ENCODE data around the gene FBXO24. TPM values are rescaled to one million over a fixed set of nuclear protein-coding genes. Genes with fewer than 3 reads are reported as not detected.

FBXO24 gene
- total RNA-seq, 1 donor from 2014 or later = 0.49 TPM

- Mint-ChIP-seq H3K36me3 (ENCODE audit: unreplicated experiment) (no peaks in the 10 kb centered on the region), H3K9me3 (ENCODE audit: unreplicated experiment) (peaks cover 2% of the 10 kb centered on the region), H3K27me3 (ENCODE audit: unreplicated experiment) (peaks cover 4% of the 10 kb centered on the region), H3K4me1 (ENCODE audit: low read depth, unreplicated experiment) (peaks cover 3% of the 10 kb centered on the region), H3K4me3 (ENCODE audit: unreplicated experiment) (peak overlapping the region; percentile 25), H3K27ac (ENCODE audit: unreplicated experiment) (no peak overlapping the region)
- no peak for TF ChIP-seq CTCF (IDR thresholded peaks at IDR 0.05; ENCODE audit: partially characterized antibody, unreplicated experiment)
- DNase-seq = no peak
These were observed 55.9 kb downstream of the FBXO24 start for GRCh38 chr7:100641860-100642533.

- no peak for DNase-seq
- H3K27ac Mint-ChIP-seq (ENCODE audit: unreplicated experiment) = no peak overlapping the region
- TF ChIP-seq CTCF (IDR thresholded peaks at IDR 0.05; ENCODE audit: partially characterized antibody, unreplicated experiment) = no peak
- no peaks in the 10 kb centered on the region for H3K36me3 Mint-ChIP-seq (ENCODE audit: unreplicated experiment)
- H3K4me1 Mint-ChIP-seq (ENCODE audit: low read depth, unreplicated experiment) = peaks cover 3% of the 10 kb centered on the region
- peaks cover 2% of the 10 kb centered on the region for H3K9me3 Mint-ChIP-seq (ENCODE audit: unreplicated experiment)
- H3K27me3 Mint-ChIP-seq (ENCODE audit: unreplicated experiment) = peaks cover 4% of the 10 kb centered on the region
- H3K4me3 Mint-ChIP-seq (ENCODE audit: unreplicated experiment) = no peak overlapping the region
These were observed 56.4 kb downstream of the FBXO24 start for GRCh38 chr7:100642534-100642907.

- H3K27ac Mint-ChIP-seq (ENCODE audit: unreplicated experiment) = peak overlapping the region; percentile 21
These were observed 63.9 kb downstream of the FBXO24 start for GRCh38 chr7:100649826-100650565.

More at GRCh38 chr7:100649826-100650565, 63.9 kb downstream of the FBXO24 start:
- Mint-ChIP-seq H3K9me3 (ENCODE audit: unreplicated experiment) (peaks cover 9% of the 10 kb centered on the region), H3K27me3 (ENCODE audit: unreplicated experiment) (peaks cover 6% of the 10 kb centered on the region), H3K4me1 (ENCODE audit: low read depth, unreplicated experiment) (peaks cover 7% of the 10 kb centered on the region), H3K36me3 (ENCODE audit: unreplicated experiment) (peaks cover 6% of the 10 kb centered on the region), H3K4me3 (ENCODE audit: unreplicated experiment) (no peak overlapping the region)
- no peak for TF ChIP-seq CTCF (IDR thresholded peaks at IDR 0.05; ENCODE audit: partially characterized antibody, unreplicated experiment)
- DNase-seq = no peak

Other genes starting within 250 kb of the FBXO24 start
- gene PILRB, start 228.2 kb upstream of the FBXO24 start, total RNA-seq (ENCODE audit: unreplicated experiment) = 62.6 TPM
- gene PILRA, start 212.8 kb upstream of the FBXO24 start, total RNA-seq (ENCODE audit: unreplicated experiment) = 12.5 TPM
- 1.8 TPM for gene ZCWPW1, start 157.6 kb upstream of the FBXO24 start, total RNA-seq (ENCODE audit: unreplicated experiment)
- 18.5 TPM for gene MEPCE, start 156.5 kb upstream of the FBXO24 start, total RNA-seq (ENCODE audit: unreplicated experiment)
- 24.1 TPM for gene PPP1R35, start 149.8 kb upstream of the FBXO24 start, total RNA-seq (ENCODE audit: unreplicated experiment)
- gene SPACDR, start 122.1 kb upstream of the FBXO24 start, total RNA-seq (ENCODE audit: unreplicated experiment) = 1.7 TPM
- gene TSC22D4, start 107.1 kb upstream of the FBXO24 start, total RNA-seq (ENCODE audit: unreplicated experiment) = 39.6 TPM
- 36.6 TPM for gene NYAP1, start 102.4 kb upstream of the FBXO24 start, total RNA-seq (ENCODE audit: unreplicated experiment)
- gene AGFG2, start 47.1 kb upstream of the FBXO24 start, total RNA-seq (ENCODE audit: unreplicated experiment) = 5.7 TPM
- 8.0 TPM for gene SAP25, start 12.4 kb upstream of the FBXO24 start, total RNA-seq (ENCODE audit: unreplicated experiment)
- gene LRCH4, start 199 bp upstream of the FBXO24 start, total RNA-seq (ENCODE audit: unreplicated experiment) = 166 TPM
- 33.9 TPM for gene PCOLCE, start 16.0 kb downstream of the FBXO24 start, total RNA-seq (ENCODE audit: unreplicated experiment)
- gene MOSPD3, start 26.2 kb downstream of the FBXO24 start, total RNA-seq (ENCODE audit: unreplicated experiment) = 37.1 TPM
- gene TFR2, start 55.2 kb downstream of the FBXO24 start, total RNA-seq (ENCODE audit: unreplicated experiment) = 5.1 TPM
- 95.2 TPM for gene ACTL6B, start 70.1 kb downstream of the FBXO24 start, total RNA-seq (ENCODE audit: unreplicated experiment)
- 275 TPM for gene GNB2, start 87.4 kb downstream of the FBXO24 start, total RNA-seq (ENCODE audit: unreplicated experiment)
- gene GIGYF1, start 107.9 kb downstream of the FBXO24 start, total RNA-seq (ENCODE audit: unreplicated experiment) = 79.6 TPM
- gene POP7, start 119.8 kb downstream of the FBXO24 start, total RNA-seq (ENCODE audit: unreplicated experiment) = 35.8 TPM
- not detected for gene EPO, start 134.1 kb downstream of the FBXO24 start, total RNA-seq (ENCODE audit: unreplicated experiment)
- not detected for gene ZAN, start 147.3 kb downstream of the FBXO24 start, total RNA-seq (ENCODE audit: unreplicated experiment)
- gene EPHB4, start 241.2 kb downstream of the FBXO24 start, total RNA-seq (ENCODE audit: unreplicated experiment) = 21.5 TPM

Data from glutamatergic neuron (in vitro differentiated cells).